ENCODE measurements around the gene ABHD16B. TPM values are rescaled to one million over a fixed set of nuclear protein-coding genes. Genes with fewer than 3 reads are reported as not detected.

ABHD16B gene
- total and polyA plus RNA-seq, 2 of the 13 experiments (the other 11 are each of a cell fraction or from before 2014, with no cell fraction given) = not detected

GRCh38 chr20:63863021-63863797 is 1.9 kb downstream of the ABHD16B start (continued):
- TF ChIP-seq, protein P1, sequence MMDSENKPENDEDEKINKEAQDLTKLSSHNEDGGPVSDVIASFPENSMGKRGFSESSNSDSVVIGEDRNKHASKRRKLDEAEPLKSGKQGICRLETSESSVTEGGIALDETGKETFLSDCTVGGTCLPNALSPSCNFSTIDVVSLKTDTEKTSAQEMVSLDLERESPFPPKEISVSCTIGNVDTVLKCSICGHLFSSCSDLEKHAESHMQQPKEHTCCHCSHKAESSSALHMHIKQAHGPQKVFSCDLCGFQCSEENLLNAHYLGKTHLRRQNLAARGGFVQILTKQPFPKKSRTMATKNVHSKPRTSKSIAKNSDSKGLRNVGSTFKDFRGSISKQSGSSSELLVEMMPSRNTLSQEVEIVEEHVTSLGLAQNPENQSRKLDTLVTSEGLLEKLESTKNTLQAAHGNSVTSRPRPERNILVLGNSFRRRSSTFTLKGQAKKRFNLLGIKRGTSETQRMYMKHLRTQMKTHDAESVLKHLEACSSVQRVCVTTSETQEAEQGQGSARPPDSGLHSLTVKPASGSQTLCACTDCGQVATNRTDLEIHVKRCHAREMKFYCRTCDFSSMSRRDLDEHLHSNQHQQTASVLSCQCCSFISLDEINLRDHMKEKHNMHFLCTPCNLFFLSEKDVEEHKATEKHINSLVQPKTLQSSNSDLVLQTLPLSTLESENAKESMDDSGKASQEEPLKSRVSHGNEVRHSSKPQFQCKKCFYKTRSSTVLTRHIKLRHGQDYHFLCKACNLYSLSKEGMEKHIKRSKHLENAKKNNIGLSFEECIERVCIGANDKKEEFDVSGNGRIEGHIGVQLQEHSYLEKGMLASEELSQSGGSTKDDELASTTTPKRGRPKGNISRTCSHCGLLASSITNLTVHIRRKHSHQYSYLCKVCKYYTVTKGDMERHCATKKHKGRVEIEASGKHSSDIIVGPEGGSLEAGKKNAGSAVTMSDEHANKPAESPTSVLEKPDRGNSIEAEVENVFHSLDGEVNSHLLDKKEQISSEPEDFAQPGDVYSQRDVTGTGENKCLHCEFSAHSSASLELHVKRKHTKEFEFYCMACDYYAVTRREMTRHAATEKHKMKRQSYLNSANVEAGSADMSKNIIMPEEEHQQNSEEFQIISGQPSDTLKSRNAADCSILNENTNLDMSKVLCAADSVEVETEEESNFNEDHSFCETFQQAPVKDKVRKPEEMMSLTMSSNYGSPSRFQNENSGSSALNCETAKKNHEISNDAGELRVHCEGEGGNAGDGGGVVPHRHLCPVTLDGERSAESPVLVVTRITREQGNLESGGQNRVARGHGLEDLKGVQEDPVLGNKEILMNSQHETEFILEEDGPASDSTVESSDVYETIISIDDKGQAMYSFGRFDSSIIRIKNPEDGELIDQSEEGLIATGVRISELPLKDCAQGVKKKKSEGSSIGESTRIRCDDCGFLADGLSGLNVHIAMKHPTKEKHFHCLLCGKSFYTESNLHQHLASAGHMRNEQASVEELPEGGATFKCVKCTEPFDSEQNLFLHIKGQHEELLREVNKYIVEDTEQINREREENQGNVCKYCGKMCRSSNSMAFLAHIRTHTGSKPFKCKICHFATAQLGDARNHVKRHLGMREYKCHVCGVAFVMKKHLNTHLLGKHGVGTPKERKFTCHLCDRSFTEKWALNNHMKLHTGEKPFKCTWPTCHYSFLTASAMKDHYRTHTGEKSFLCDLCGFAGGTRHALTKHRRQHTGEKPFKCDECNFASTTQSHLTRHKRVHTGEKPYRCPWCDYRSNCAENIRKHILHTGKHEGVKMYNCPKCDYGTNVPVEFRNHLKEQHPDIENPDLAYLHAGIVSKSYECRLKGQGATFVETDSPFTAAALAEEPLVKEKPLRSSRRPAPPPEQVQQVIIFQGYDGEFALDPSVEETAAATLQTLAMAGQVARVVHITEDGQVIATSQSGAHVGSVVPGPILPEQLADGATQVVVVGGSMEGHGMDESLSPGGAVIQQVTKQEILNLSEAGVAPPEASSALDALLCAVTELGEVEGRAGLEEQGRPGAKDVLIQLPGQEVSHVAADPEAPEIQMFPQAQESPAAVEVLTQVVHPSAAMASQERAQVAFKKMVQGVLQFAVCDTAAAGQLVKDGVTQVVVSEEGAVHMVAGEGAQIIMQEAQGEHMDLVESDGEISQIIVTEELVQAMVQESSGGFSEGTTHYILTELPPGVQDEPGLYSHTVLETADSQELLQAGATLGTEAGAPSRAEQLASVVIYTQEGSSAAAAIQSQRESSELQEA (CRISPR knock-in tag; IDR thresholded peaks at IDR 0.05; ENCODE audit: not compliant biosample characterization) = peak; percentile 12
- 0 out of 2 replicates have a peak, but pooled peaks have one; percentile 67 for TF ChIP-seq ZNF354B (CRISPR knock-in tag; IDR thresholded peaks at IDR 0.05)
- no peak for TF ChIP-seq IKZF1 (IDR thresholded peaks at IDR 0.05)
- no peak for TF ChIP-seq KIAA2018 (CRISPR knock-in tag; IDR thresholded peaks at IDR 0.05; ENCODE audit: borderline replicate concordance)
- TF ChIP-seq ZSCAN5A (CRISPR knock-in tag; IDR thresholded peaks at IDR 0.05; ENCODE audit: borderline replicate concordance) = 0 out of 2 replicates have a peak, but pooled peaks have one; percentile 69
- TF ChIP-seq ZNF12 (CRISPR knock-in tag; IDR thresholded peaks at IDR 0.05) = peak; percentile 83; the same call in 1 of the 2 replicates
- no peak for TF ChIP-seq GMEB2 (CRISPR knock-in tag; IDR thresholded peaks at IDR 0.05; ENCODE audit: low read depth)
- TF ChIP-seq HNF4A (CRISPR knock-in tag; IDR thresholded peaks at IDR 0.05) = peak; percentile 95

Measured in HepG2 (cell line).